Adrenal gland (tissue), 5 donors: ENCODE data around the gene MRC1.

Experiments used
- POLR2A ChIP-seq, 2 donors: fragments of 450-650 bp; IDR thresholded peaks; one replicate each; pipeline ENCODE4 v1.6.1; 2017; ENCODE audit warnings: antibody characterized with exemption in 2 of 2, mild to moderate bottlenecking in 2 of 2, moderate library complexity in 1 of 2
- TF ChIP-seq, protein P1 (sequence below), 6 experiments: fragments of 450-650 bp in 4 of 6; fragments of 200-600 bp in 2 of 6; sonication (generic) in 1 of 6; IDR thresholded peaks; 1 replicate in 5 of 6; 2 replicates in 1 of 6; pipeline versions ENCODE4 v1.5.1 to v1.8.0; 2016 to 2021; ENCODE audit warnings: antibody characterized with exemption in 6 of 6, mild to moderate bottlenecking in 2 of 6, moderate library complexity in 1 of 6
- donor health status: DM: no; HTN: no; CAD: no.

DNA sequence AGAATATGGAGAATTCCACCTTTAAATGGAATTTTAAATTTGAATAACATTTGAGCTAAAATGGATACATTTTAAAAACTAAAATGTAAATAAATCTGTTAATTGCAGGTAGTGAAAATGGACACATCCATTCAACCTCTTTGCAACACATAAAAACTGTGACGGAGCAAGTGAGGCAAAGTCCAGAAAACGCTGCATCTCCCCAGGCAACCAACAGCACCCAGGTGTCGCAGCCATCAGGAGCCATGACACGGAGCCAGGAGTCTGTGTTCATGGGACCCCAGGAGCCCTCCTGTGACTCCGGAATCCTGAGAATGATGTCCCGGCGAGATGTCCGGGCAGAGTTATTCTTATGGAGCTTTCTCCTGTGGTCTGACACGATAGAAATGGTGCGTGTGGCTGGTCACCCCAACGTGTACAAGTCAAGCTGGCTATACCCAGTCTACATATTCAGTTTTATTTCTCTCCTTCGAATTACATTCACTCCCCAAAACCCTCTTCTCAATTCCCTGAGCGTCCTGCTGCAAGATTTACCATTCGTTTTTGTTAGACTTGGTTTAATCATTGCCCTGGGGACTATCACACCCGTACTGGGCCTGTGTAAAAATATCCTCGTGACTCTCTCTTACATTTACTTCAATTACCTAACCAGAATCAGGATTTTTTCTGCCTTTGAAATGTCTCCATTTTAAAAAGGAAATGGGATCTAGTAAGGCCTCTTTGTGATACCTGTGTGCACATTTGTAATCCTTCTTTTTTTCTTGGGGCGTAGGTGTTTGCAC lies 13.1 kb upstream of the MRC1 start:
- TF ChIP-seq, protein P1, sequence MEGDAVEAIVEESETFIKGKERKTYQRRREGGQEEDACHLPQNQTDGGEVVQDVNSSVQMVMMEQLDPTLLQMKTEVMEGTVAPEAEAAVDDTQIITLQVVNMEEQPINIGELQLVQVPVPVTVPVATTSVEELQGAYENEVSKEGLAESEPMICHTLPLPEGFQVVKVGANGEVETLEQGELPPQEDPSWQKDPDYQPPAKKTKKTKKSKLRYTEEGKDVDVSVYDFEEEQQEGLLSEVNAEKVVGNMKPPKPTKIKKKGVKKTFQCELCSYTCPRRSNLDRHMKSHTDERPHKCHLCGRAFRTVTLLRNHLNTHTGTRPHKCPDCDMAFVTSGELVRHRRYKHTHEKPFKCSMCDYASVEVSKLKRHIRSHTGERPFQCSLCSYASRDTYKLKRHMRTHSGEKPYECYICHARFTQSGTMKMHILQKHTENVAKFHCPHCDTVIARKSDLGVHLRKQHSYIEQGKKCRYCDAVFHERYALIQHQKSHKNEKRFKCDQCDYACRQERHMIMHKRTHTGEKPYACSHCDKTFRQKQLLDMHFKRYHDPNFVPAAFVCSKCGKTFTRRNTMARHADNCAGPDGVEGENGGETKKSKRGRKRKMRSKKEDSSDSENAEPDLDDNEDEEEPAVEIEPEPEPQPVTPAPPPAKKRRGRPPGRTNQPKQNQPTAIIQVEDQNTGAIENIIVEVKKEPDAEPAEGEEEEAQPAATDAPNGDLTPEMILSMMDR (IDR thresholded peaks at IDR 0.05) = no peak
- no peak for TF ChIP-seq POLR2A (IDR thresholded peaks at IDR 0.05)
